Ovary (tissue), 3 donors: ENCODE data around the gene MAPK10.

Source experiments
- EP300 ChIP-seq: sonication (generic); formaldehyde crosslinking; IDR thresholded peaks from one replicate; pipeline ENCODE4 v1.6.1; 2017; ENCODE audit warnings: antibody characterized with exemption
- POLR2A ChIP-seq: fragments of 450-650 bp; IDR thresholded peaks from one replicate; pipeline ENCODE4 v1.6.1; 2017; ENCODE audit warnings: antibody characterized with exemption, mild to moderate bottlenecking, moderate library complexity
- TF ChIP-seq, protein P1 (sequence below), 3 donors: fragments of 450-650 bp in 2 of 3; fragments of 200-600 bp in 1 of 3; IDR thresholded peaks; one replicate each; pipeline versions ENCODE4 v1.5.1 to v1.8.0; 2016 to 2022; ENCODE audit warnings: antibody characterized with exemption in 3 of 3, mild to moderate bottlenecking in 1 of 3
- donor health status: DM: no; HTN: no; CAD: no.

DNA sequence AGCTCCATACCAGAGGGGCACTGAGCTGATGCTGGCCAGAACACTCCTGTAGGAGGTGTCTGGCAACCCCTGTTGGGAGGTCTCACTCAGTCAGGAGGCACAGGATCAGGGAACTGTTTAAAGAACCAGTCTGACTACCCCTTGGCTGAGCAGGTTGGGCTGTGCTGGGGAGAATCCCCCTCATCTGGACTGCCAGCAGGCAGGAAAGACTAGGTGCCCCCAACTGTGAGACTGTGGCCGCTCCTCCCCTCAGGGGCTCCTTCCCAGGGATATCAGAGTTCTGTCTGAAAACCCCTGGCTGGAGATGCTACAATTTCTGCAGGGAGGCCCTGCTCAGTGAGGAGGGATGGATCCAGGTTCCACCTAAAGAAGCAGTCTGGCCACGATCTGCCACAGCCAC is 245.3 kb downstream of the MAPK10 start:
- TF ChIP-seq, protein P1, sequence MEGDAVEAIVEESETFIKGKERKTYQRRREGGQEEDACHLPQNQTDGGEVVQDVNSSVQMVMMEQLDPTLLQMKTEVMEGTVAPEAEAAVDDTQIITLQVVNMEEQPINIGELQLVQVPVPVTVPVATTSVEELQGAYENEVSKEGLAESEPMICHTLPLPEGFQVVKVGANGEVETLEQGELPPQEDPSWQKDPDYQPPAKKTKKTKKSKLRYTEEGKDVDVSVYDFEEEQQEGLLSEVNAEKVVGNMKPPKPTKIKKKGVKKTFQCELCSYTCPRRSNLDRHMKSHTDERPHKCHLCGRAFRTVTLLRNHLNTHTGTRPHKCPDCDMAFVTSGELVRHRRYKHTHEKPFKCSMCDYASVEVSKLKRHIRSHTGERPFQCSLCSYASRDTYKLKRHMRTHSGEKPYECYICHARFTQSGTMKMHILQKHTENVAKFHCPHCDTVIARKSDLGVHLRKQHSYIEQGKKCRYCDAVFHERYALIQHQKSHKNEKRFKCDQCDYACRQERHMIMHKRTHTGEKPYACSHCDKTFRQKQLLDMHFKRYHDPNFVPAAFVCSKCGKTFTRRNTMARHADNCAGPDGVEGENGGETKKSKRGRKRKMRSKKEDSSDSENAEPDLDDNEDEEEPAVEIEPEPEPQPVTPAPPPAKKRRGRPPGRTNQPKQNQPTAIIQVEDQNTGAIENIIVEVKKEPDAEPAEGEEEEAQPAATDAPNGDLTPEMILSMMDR (IDR thresholded peaks at IDR 0.05) = no peak
- no peak for TF ChIP-seq POLR2A
- no peak for TF ChIP-seq EP300
